HepG2 (cell line): ENCODE measurements around the gene SURF1. TPM values are rescaled to one million over a fixed set of nuclear protein-coding genes. Genes with fewer than 3 reads are reported as not detected.
A peak's percentile ranks its signal among the peaks of the same experiment; 100 is the strongest.

ENCODE experiments used
- ATAC-seq: fragments of 200-7000 bp; cut with Tn5 transposase; 3 replicates; pipeline ENCODE4 v1.9.1; 2020; ENCODE audit warnings: mild to moderate bottlenecking, moderate library complexity
- BruUV-seq: library from RNA; stranded (reverse); fragments of 400-500 nt; replicated peaks from 2 replicates; lab custom pipeline; 2021; lab: Mats Ljungman, UMichigan
- CTCF ChIA-PET: fragments of 300-600 bp; formaldehyde crosslinking; extraction: SDS; loops from one replicate; lab custom pipeline; 2021; ENCODE audit warnings: low total read pairs, inconsistent platforms, low intra/inter-chr PET ratio; lab: Yijun Ruan, JAX
- POLR2A ChIA-PET: fragments of 350-600 bp; sonication (Branson Sonifier 250); formaldehyde crosslinking; loops from one replicate; lab custom pipeline; 2020; ENCODE audit warnings: antibody characterized with exemption, inconsistent platforms; lab: Yijun Ruan, JAX
- DNase-seq: peaks from one replicate; pipeline ENCODE4 v3.0.0-alpha.2; 2015; ENCODE audit warnings: low spot score
- FAIRE-seq: peaks from 3 replicates; lab custom pipeline; 2011; peaks lifted over from hg19 to GRCh38; lab: Jason Lieb, UNC
- H2AFZ ChIP-seq: one replicate; pipeline ENCODE4 v1.6.1; 2011; ENCODE audit warnings: low read length, inconsistent platforms
- H3K27ac ChIP-seq: fragments of 300-600 bp; 3 replicates; pipeline ENCODE4 v1.8.0; 2011; ENCODE audit warnings: mixed run types, mild to moderate bottlenecking, mixed read lengths, low read length, inconsistent platforms; ENCODE audit not compliant: insufficient read depth; ENCODE audit errors: extremely low read length
- H3K27me3 ChIP-seq, 2 experiments: fragments of 200-600 bp in 1 of 2; 2 replicates in 1 of 2; 3 replicates in 1 of 2; pipeline versions ENCODE4 v1.6.0 to v1.8.0; 2011; ENCODE audit warnings: low read length in 2 of 2, mild to moderate bottlenecking in 2 of 2, moderate library complexity in 2 of 2, inconsistent platforms in 1 of 2; ENCODE audit not compliant: insufficient read depth in 2 of 2, control insufficient read depth in 1 of 2
- H3K36me3 ChIP-seq, 2 experiments: fragments of 200-600 bp in 1 of 2; replicated peaks in 1 of 2; 2 replicates in 1 of 2; 3 replicates in 1 of 2; pipeline versions ENCODE4 v1.5.1 to v1.8.0; 2011; ENCODE audit warnings: low read length in 2 of 2, inconsistent platforms in 1 of 2; ENCODE audit not compliant: insufficient read depth in 2 of 2, control insufficient read depth in 1 of 2
- H3K4me1 ChIP-seq: 2 replicates; pipeline ENCODE4 v1.5.1; 2012; ENCODE audit warnings: low read length, inconsistent platforms; ENCODE audit not compliant: insufficient read depth
- H3K4me2 ChIP-seq: 2 replicates; pipeline ENCODE4 v1.6.0; 2011; ENCODE audit warnings: low read depth, low read length, inconsistent platforms
- H3K4me3 ChIP-seq, 3 experiments: fragments of 200-600 bp in 1 of 3; sonication (generic), shearing (Covaris generic) in 1 of 3; replicated peaks in 1 of 3; 2 replicates each; pipeline ENCODE4 v1.5.1; 2011 to 2016; ENCODE audit warnings: low read length in 3 of 3, inconsistent platforms in 2 of 3, low read depth in 2 of 3, mild to moderate bottlenecking in 2 of 3, control low read depth in 1 of 3, mixed read lengths in 1 of 3; ENCODE audit not compliant: insufficient read depth in 1 of 3
- H3K79me2 ChIP-seq: one replicate; pipeline ENCODE4 v1.6.1; 2011; ENCODE audit warnings: low read length, inconsistent platforms; ENCODE audit not compliant: insufficient read depth
- H3K9ac ChIP-seq: 2 replicates; pipeline ENCODE4 v1.6.0; 2011; ENCODE audit warnings: mild to moderate bottlenecking, low read depth, low read length, inconsistent platforms; ENCODE audit not compliant: insufficient read depth
- H3K9me3 ChIP-seq: 2 replicates; pipeline ENCODE4 v1.5.1; 2012; ENCODE audit warnings: mild to moderate bottlenecking, low read length
- H4K20me1 ChIP-seq: 2 replicates; pipeline ENCODE4 v1.6.0; 2011; ENCODE audit warnings: inconsistent platforms, mild to moderate bottlenecking, low read length, moderate library complexity; ENCODE audit not compliant: insufficient read depth
- BRD4 ChIP-seq: sonication (generic); formaldehyde crosslinking; IDR thresholded peaks from 2 replicates; pipeline ENCODE4 v1.4.0; 2020; ENCODE audit warnings: missing genetic modification reagents
- RBFOX2 ChIP-seq: fragments of 200-400 bp; formaldehyde crosslinking; IDR thresholded peaks from 2 replicates; pipeline ENCODE4 v1.6.1; 2017; ENCODE audit warnings: low read depth, mild to moderate bottlenecking, low read length
- SP140L ChIP-seq: sonication (generic); formaldehyde crosslinking; IDR thresholded peaks from 2 replicates; pipeline ENCODE4 v1.4.0; 2020; ENCODE audit warnings: missing genetic modification reagents, borderline replicate concordance
- STAG1 ChIP-seq: sonication (generic); formaldehyde crosslinking; IDR thresholded peaks from 2 replicates; pipeline ENCODE4 v1.4.0; 2020; ENCODE audit warnings: missing genetic modification reagents
- STAT5B ChIP-seq: sonication (generic); formaldehyde crosslinking; IDR thresholded peaks from 2 replicates; pipeline ENCODE4 v1.4.0; 2020; ENCODE audit warnings: missing genetic modification reagents
- THAP8 ChIP-seq: sonication (generic); formaldehyde crosslinking; IDR thresholded peaks from 2 replicates; pipeline ENCODE4 v1.5.1; 2020; ENCODE audit warnings: missing genetic modification reagents, mild to moderate bottlenecking, borderline replicate concordance
- ZNF460 ChIP-seq: sonication (generic); formaldehyde crosslinking; IDR thresholded peaks from 2 replicates; pipeline ENCODE4 v1.5.1; 2020; ENCODE audit warnings: missing genetic modification reagents, mild to moderate bottlenecking, borderline replicate concordance
- ZNF510 ChIP-seq: sonication (generic); formaldehyde crosslinking; IDR thresholded peaks from 2 replicates; pipeline ENCODE4 v1.4.0; 2020; ENCODE audit warnings: low read depth, mild to moderate bottlenecking, missing genetic modification reagents
- WGBS: methylation state at CpG from one replicate; pipeline ENCODE4 v1.1.6; 2017; ENCODE audit warnings: low lambda C conversion rate; 5-methylcytosine and 5-hydroxymethylcytosine counted together
- in situ Hi-C: cut with HindIII; loops from 2 replicates; pipeline ENCODE4 v1.10.0; 2017; ENCODE audit warnings: low pct_unique_long_range_greater_than_20kb; ENCODE audit not compliant: extremely low pct_ligation_motif_present
- intact Hi-C: fragments of 100-400 bp; cut with micrococcal nuclease; formaldehyde crosslinking; loops from one replicate; pipeline ENCODE4 v1.10.0; 2022; ENCODE audit not compliant: unreplicated experiment
- polyA plus RNA-seq, 8 experiments: library from polyadenylated mRNA; depleted of rRNA in 3 of 8; stranded (reverse) in 7 of 8; unstranded in 1 of 8; fragments of >200 nt; fragmentation: Illumina TruSeq in 4 of 8; extraction: Trizol in 4 of 8; gene quantifications; 2 replicates each; pipeline versions ENCODE4 v1.2.1 to v1.2.3, GENCODE V29; 2011 to 2016; ENCODE audit warnings: low read depth in 4 of 8, missing spikeins in 1 of 8, mixed read lengths in 1 of 8; ENCODE audit not compliant: insufficient read depth in 1 of 8
- total RNA-seq, 5 experiments: library from RNA; depleted of rRNA; stranded (reverse); fragments of >200 nt; fragmentation: Illumina TruSeq; extraction: Trizol; gene quantifications; 2 replicates each; pipeline ENCODE4 v1.2.3, GENCODE V29; 2016; ENCODE audit warnings: low read depth in 1 of 5

Gene SURF1
- total and polyA plus RNA-seq, 2 of the 13 experiments (the other 11 are each of a cell fraction or from before 2014, with no cell fraction given) = 17.8 to 40.7 TPM

- TF ChIP-seq SP140L (no peak), STAG1 (CRISPR knock-in tag) (0 out of 2 replicates have a peak, but pooled peaks have one; percentile 5), BRD4 (CRISPR knock-in tag) (0 out of 2 replicates have a peak, but pooled peaks have one; percentile 29), ZNF460 (CRISPR knock-in tag) (no peak)
Observed at GRCh38 chr9:133342069-133342406, 14.2 kb downstream of the SURF1 start (continued).

- Histone ChIP-seq H3K9me3 (no peaks in the 10 kb centered on the region), H3K79me2 (peaks cover 7% of the 10 kb centered on the region), H3K4me1 (peaks cover 14% of the 10 kb centered on the region), H3K27ac (no peak overlapping the region), H2AFZ (no peak overlapping the region), H3K27me3 (no peaks in the 10 kb centered on the region), H3K4me3 (no peak overlapping the region), H3K4me2 (no peak overlapping the region), H3K9ac (no peak overlapping the region), H3K36me3 (peaks cover 8 to 58% of the 10 kb centered on the region in 2 experiments; a peak in 4 of 5 replicates), H4K20me1 (no peaks in the 10 kb centered on the region)
- no peak for TF ChIP-seq THAP8 (CRISPR knock-in tag)
- TF ChIP-seq STAT5B (CRISPR knock-in tag) = no peak
- peak; percentile 25; the same call in 1 of the 2 replicates for TF ChIP-seq RBFOX2
- TF ChIP-seq ZNF510 (CRISPR knock-in tag) = no peak
- BruUV-seq = no TSS peak
- CTCF ChIA-PET = interaction anchor here (1.9 kb wide), 1 partner anchor 144 kb away, joined by 5 read pairs; no protein-coding TSS in a partner anchor
- ATAC-seq (no peak), FAIRE-seq (no peak), DNase-seq (no peak)
- WGBS = 96% methylated on average over 14 of the region's 15 CpGs
- POLR2A ChIA-PET = no interaction called here
- intact Hi-C loops (no loop called here), in situ Hi-C loops (no loop called here)
Observed at GRCh38 chr9:133341369-133342068, 14.8 kb downstream of the SURF1 start.
